Adrenal gland (tissue), 12 donors: ENCODE results near the gene MTHFD1. TPM values are rescaled to one million over a fixed set of nuclear protein-coding genes. Genes with fewer than 3 reads are reported as not detected.
A peak's percentile ranks its signal among the peaks of the same experiment; 100 is the strongest.

Source experiments
- DNase-seq, 7 donors: peaks; one replicate each; pipeline ENCODE4 v3.0.0-alpha.2; 2019 to 2020
- H3K27ac ChIP-seq, 5 donors: fragments of 200-600 bp; sonication (generic) in 4 of 5; 1 replicate in 3 of 5; 2 replicates in 2 of 5; pipeline versions ENCODE4 v1.5.1 to v1.8.0; 2016 to 2020; ENCODE audit warnings: mild to moderate bottlenecking in 1 of 5
- H3K27me3 ChIP-seq: fragments of 200-600 bp; 2 replicates; pipeline ENCODE4 v1.8.0; 2021
- H3K36me3 ChIP-seq, 2 donors: fragments of 200-600 bp; replicated peaks in 1 of 2; 1 replicate in 1 of 2; 2 replicates in 1 of 2; pipeline versions ENCODE4 v1.5.1 to v1.8.0; 2018 to 2022
- H3K4me1 ChIP-seq, 2 donors: fragments of 200-600 bp; replicated peaks in 1 of 2; 1 replicate in 1 of 2; 2 replicates in 1 of 2; pipeline versions ENCODE4 v1.5.1 to v1.8.0; 2018 to 2021
- H3K4me3 ChIP-seq, 4 donors: fragments of 200-600 bp; sonication (generic) in 3 of 4; one replicate each; pipeline ENCODE4 v1.5.1; 2016 to 2018
- H3K9me3 ChIP-seq, 3 donors: fragments of 200-600 bp; sonication (generic) in 1 of 3; replicated peaks in 1 of 3; 1 replicate in 2 of 3; 2 replicates in 1 of 3; pipeline versions ENCODE4 v1.5.1 to v1.8.0; 2016 to 2021
- CTCF ChIP-seq, 6 experiments: fragments of 450-650 bp in 4 of 6; fragments of 200-600 bp in 2 of 6; sonication (generic) in 1 of 6; IDR thresholded peaks; 1 replicate in 5 of 6; 2 replicates in 1 of 6; pipeline versions ENCODE4 v1.5.1 to v1.8.0; 2016 to 2021; ENCODE audit warnings: antibody characterized with exemption in 6 of 6, mild to moderate bottlenecking in 2 of 6, moderate library complexity in 1 of 6
- POLR2A ChIP-seq, 2 donors: fragments of 450-650 bp; IDR thresholded peaks; one replicate each; pipeline ENCODE4 v1.6.1; 2017; ENCODE audit warnings: antibody characterized with exemption in 2 of 2, mild to moderate bottlenecking in 2 of 2, moderate library complexity in 1 of 2
- WGBS, 4 donors: extraction: QIAGEN DNeasy Blood & Tissue Kit in 2 of 4; methylation state at CpG; one replicate each; pipeline versions ENCODE4 v1.1.5 to v1.1.7; 2013 to 2017; 5-methylcytosine and 5-hydroxymethylcytosine counted together
- intact Hi-C, 2 donors: fragments of 100-400 bp; cut with DNase I; formaldehyde crosslinking; loops; one replicate each; pipeline versions ENCODE4 v1.14.1 to v1.15.0; 2022 to 2023
- polyA plus RNA-seq, 3 donors: library from polyadenylated mRNA; stranded (reverse); fragments of 200-250 nt in 2 of 3; fragments of 350-450 nt in 1 of 3; fragmentation: Illumina TruSeq in 1 of 3; extraction: RNeasy Lipid Tissue Mini Kit (QIAGEN cat#74804) in 1 of 3; gene quantifications; one replicate each; pipeline ENCODE4 v1.2.3, GENCODE V29; 2013 to 2014
- total RNA-seq, 9 donors: library from RNA; depleted of rRNA in 4 of 9; stranded (reverse); fragments of >200 nt in 4 of 9; fragments of 120-200 nt in 1 of 9; fragmentation: NEBNext Ultra II Directional in 1 of 9; extraction: Animal tissue kit (Norgen Biotek cat#: 25700) in 1 of 9; gene quantifications; one replicate each; pipeline versions ENCODE4 v1.1.0 to v1.2.4, GENCODE V29; 2013 to 2023
- donor health status: healthy with polysubstance abuse.
- donor health status: Bipolar disorder and iron deficiency.
- donor health status: DM: yes; HTN: yes; CAD: no.
- donor health status: DM: no; HTN: no; CAD: no.
- donor health status: DM: no; HTN: no; CAD: no.
- donor health status: DM: yes; HTN: yes; CAD: no.

MTHFD1 gene
- total and polyA plus RNA-seq, 12 donors = 14.9 to 66.4 (median 38.0) TPM

- no peak overlapping the region for H3K27ac ChIP-seq
Measured at GRCh38 chr14:64410084-64410774, 22.1 kb downstream of the MTHFD1 start.

GRCh38 chr14:64411001-64411400 is 22.8 kb downstream of the MTHFD1 start:
- DNase-seq = no peak
- H3K27ac ChIP-seq = no peak overlapping the region
- H3K4me3 ChIP-seq = no peak overlapping the region
- H3K9me3 ChIP-seq = no peaks in the 10 kb centered on the region
- peaks cover 0 to 4% of the 10 kb centered on the region in 2 donors for H3K36me3 ChIP-seq
- WGBS, 4 donors = 95 to 99% (median 97%) methylated on average over 4 of the region's 4 CpGs
- H3K27me3 ChIP-seq = no peaks in the 10 kb centered on the region
- intact Hi-C loops = no loop called here
- TF ChIP-seq POLR2A (IDR thresholded peaks at IDR 0.05) (no peak), CTCF (IDR thresholded peaks at IDR 0.05) (no peak)
- no peaks in the 10 kb centered on the region for H3K4me1 ChIP-seq

More at GRCh38 chr14:64410084-64410774, 22.1 kb downstream of the MTHFD1 start:
- Histone ChIP-seq H3K9me3 (no peaks in the 10 kb centered on the region), H3K4me1 (no peaks in the 10 kb centered on the region), H3K36me3 (no peaks in the 10 kb centered on the region), H3K27me3 (no peaks in the 10 kb centered on the region), H3K4me3 (no peak overlapping the region)
- 85 to 90% (median 87%) methylated on average over 5 of the region's 5 CpGs for WGBS, 4 donors
- intact Hi-C loops = no loop called here
- TF ChIP-seq POLR2A (IDR thresholded peaks at IDR 0.05) (no peak), CTCF (IDR thresholded peaks at IDR 0.05) (no peak)
- DNase-seq = peak in 5 of 7 donors; percentile 31 to 51 (median 37)

DNA sequence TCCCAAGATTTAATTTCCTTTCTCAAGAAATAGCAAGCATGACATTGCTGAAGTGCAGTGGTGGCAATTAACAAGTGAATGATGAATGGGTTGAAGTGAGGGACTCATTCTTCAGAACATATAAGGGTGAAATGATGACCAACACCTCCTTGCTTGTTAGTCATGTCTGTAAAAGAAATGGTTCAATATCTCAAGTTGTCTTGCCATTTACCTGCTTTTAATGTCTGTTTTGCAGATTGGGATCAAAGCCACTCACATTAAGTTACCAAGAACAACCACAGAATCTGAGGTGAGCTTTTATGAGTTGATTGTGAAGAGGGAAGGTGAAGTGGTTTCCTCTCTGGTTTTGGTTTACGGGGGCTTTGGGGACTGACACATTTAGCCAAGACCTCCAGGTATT is 24.1 kb downstream of the MTHFD1 start:
- Histone ChIP-seq H3K36me3 (peaks cover 0 to 10% of the 10 kb centered on the region in 2 donors), H3K9me3 (no peaks in the 10 kb centered on the region), H3K27me3 (no peaks in the 10 kb centered on the region), H3K27ac (no peak overlapping the region), H3K4me1 (peaks cover 0 to 3% of the 10 kb centered on the region in 2 donors), H3K4me3 (no peak overlapping the region)
- DNase-seq = no peak
- intact Hi-C loops = no loop called here
- TF ChIP-seq POLR2A (IDR thresholded peaks at IDR 0.05) (no peak), CTCF (IDR thresholded peaks at IDR 0.05) (no peak)
- 93 to 100% (median 100%) methylated on average over 1 of the region's 1 CpG for WGBS, 4 donors

- no peak for TF ChIP-seq CTCF (IDR thresholded peaks at IDR 0.05)
- TF ChIP-seq POLR2A (IDR thresholded peaks at IDR 0.05) = no peak
- Histone ChIP-seq H3K36me3 (peaks cover 0 to 26% of the 10 kb centered on the region in 2 donors), H3K4me1 (peaks cover 0 to 3% of the 10 kb centered on the region in 2 donors), H3K4me3 (no peak overlapping the region), H3K9me3 (no peaks in the 10 kb centered on the region), H3K27ac (no peak overlapping the region), H3K27me3 (no peaks in the 10 kb centered on the region)
- no peak for DNase-seq
- 85 to 97% (median 90%) methylated on average over 3 of the region's 3 CpGs for WGBS, 4 donors
- intact Hi-C loops = no loop called here
Measured at GRCh38 chr14:64416348-64416932, 28.3 kb downstream of the MTHFD1 start.
